Measurements from ENCODE around the gene ELAC2. TPM values are rescaled to one million over a fixed set of nuclear protein-coding genes. Genes with fewer than 3 reads are reported as not detected.
A peak's percentile ranks its signal among the peaks of the same experiment; 100 is the strongest.

The ELAC2 gene
- total RNA-seq, 1 donor from 2014 or later, result 73.7 TPM

DNA sequence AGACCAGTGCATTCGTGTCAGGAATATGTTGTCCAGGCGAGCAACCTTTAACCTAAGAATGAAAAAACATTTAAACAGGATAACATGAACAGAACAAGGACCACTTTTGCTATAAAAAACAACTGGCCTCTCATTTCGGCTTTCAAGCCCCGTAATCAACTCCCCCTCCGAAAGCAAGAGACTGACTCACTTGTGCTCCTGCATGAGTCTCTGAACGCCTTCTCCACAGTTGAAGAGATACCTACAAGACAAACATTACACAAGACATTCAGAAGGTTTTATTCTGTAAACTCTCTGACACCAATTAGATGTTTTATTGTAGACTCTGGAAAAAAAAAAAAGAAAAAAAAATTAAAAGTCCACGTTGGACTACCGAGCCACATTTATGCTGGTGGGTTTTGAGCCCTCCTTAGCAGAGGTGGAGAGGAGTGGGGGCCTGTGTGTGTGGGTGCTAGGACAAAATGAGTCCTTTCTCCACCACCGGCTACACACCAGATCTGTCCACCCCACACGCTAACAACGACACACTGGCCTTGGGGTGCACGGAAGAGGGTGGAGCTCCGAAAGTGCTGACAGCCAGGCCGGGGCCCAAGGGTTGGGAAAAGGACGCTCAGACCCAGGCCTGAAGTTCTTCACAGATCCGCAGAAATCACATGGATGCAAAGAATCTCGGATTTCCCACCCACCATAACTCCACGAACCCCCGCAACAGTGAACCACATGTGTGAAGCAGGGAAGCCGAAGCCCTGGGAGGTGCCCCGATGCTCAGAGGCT, 759 bp downstream of the ELAC2 start:
- Mint-ChIP-seq H3K9me3 (ENCODE audit: unreplicated experiment) (no peaks in the 10 kb centered on the region), H3K4me1 (ENCODE audit: unreplicated experiment) (peaks cover 4% of the 10 kb centered on the region), H3K36me3 (ENCODE audit: low read depth, unreplicated experiment) (peaks cover 26% of the 10 kb centered on the region), H3K27ac (ENCODE audit: unreplicated experiment) (peak overlapping the region; percentile 59), H3K27me3 (ENCODE audit: unreplicated experiment) (peaks cover 5% of the 10 kb centered on the region), H3K4me3 (ENCODE audit: unreplicated experiment) (peak overlapping the region; percentile 96)
- TF ChIP-seq, protein P1, sequence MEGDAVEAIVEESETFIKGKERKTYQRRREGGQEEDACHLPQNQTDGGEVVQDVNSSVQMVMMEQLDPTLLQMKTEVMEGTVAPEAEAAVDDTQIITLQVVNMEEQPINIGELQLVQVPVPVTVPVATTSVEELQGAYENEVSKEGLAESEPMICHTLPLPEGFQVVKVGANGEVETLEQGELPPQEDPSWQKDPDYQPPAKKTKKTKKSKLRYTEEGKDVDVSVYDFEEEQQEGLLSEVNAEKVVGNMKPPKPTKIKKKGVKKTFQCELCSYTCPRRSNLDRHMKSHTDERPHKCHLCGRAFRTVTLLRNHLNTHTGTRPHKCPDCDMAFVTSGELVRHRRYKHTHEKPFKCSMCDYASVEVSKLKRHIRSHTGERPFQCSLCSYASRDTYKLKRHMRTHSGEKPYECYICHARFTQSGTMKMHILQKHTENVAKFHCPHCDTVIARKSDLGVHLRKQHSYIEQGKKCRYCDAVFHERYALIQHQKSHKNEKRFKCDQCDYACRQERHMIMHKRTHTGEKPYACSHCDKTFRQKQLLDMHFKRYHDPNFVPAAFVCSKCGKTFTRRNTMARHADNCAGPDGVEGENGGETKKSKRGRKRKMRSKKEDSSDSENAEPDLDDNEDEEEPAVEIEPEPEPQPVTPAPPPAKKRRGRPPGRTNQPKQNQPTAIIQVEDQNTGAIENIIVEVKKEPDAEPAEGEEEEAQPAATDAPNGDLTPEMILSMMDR (IDR thresholded peaks at IDR 0.05; ENCODE audit: unreplicated experiment), result no peak
- peak; percentile 14 for DNase-seq (ENCODE audit: low spot score)

DNA sequence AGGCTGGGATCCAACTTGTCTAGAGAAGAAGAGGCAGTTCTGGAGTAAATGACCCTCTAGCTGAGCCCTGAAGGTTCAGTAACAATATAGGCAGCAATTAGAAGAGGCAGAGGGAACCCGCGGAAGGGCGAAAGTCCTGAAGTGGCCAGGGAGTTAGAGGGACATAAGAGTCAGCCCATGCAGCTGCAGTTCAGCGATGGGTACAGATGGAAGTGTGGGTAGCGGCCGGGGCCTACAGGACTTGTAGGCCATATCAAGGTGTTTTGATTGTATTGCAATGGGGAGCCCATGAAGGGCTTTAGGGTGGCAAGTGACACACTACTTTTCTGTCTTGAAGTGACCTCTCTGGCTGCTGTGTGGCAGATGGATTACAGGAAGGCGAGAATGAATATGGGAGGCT, 3.0 kb downstream of the ELAC2 start:
- Mint-ChIP-seq H3K4me1 (ENCODE audit: unreplicated experiment) (peaks cover 4% of the 10 kb centered on the region), H3K27ac (ENCODE audit: unreplicated experiment) (no peak overlapping the region), H3K27me3 (ENCODE audit: unreplicated experiment) (peaks cover 5% of the 10 kb centered on the region), H3K36me3 (ENCODE audit: low read depth, unreplicated experiment) (peaks cover 41% of the 10 kb centered on the region), H3K4me3 (ENCODE audit: unreplicated experiment) (peak overlapping the region; percentile 24), H3K9me3 (ENCODE audit: unreplicated experiment) (no peaks in the 10 kb centered on the region)
- DNase-seq (ENCODE audit: low spot score), result no peak
- TF ChIP-seq, protein P1 (IDR thresholded peaks at IDR 0.05; ENCODE audit: unreplicated experiment), result no peak

DNA sequence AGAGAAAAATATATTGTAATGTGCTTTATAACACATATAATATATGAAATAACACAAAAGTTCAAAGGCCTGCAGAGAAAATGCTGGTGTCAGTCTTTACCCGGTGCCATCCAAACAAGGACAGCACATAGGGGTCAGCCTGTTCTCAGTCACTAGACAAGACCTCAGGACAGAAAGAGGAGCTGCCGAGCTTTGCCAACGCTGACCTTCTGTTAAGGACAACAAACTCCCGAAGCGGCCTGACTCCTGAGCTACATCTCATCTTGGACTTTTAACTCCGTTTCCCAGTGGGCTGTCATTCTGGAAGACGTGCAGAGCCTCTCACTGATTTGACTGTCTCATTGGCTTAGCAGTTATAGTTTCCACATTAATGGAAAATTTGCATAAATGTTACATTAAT, 6.9 kb downstream of the ELAC2 start:
- TF ChIP-seq, protein P1 (IDR thresholded peaks at IDR 0.05; ENCODE audit: unreplicated experiment), result no peak
- Mint-ChIP-seq H3K36me3 (ENCODE audit: low read depth, unreplicated experiment) (peaks cover 41% of the 10 kb centered on the region), H3K4me3 (ENCODE audit: unreplicated experiment) (no peak overlapping the region)

DNA sequence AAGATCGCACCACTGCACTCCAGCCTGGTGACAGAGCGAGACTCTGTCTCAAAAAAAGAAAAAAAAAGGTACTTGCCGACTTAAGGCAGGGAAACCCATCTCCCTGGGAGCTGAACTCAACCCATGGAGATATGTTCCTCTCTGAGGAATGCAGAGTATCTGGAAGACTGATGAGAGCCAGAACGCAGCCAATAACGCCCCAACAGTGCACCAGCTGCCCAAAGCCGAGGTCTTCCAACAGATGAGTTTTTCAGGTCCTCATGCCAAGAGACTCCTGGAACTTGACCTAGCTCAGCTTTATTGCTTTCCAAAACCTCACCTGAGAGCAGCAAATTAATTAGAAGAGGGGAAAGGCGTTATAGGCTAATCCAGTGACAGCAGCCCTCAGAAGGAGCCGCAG, 9.4 kb downstream of the ELAC2 start:
- Mint-ChIP-seq H3K4me3 (ENCODE audit: unreplicated experiment) (no peak overlapping the region), H3K27ac (ENCODE audit: unreplicated experiment) (no peak overlapping the region), H3K36me3 (ENCODE audit: low read depth, unreplicated experiment) (peaks cover 30% of the 10 kb centered on the region), H3K27me3 (ENCODE audit: unreplicated experiment) (peaks cover 1% of the 10 kb centered on the region), H3K9me3 (ENCODE audit: unreplicated experiment) (no peaks in the 10 kb centered on the region), H3K4me1 (ENCODE audit: unreplicated experiment) (no peaks in the 10 kb centered on the region)
- TF ChIP-seq, protein P1 (IDR thresholded peaks at IDR 0.05; ENCODE audit: unreplicated experiment), result no peak
- DNase-seq (ENCODE audit: low spot score), result no peak

More for the DNA sequence above, 6.9 kb downstream of the ELAC2 start:
- Mint-ChIP-seq H3K27ac (ENCODE audit: unreplicated experiment) (no peak overlapping the region), H3K27me3 (ENCODE audit: unreplicated experiment) (peaks cover 3% of the 10 kb centered on the region), H3K4me1 (ENCODE audit: unreplicated experiment) (no peaks in the 10 kb centered on the region), H3K9me3 (ENCODE audit: unreplicated experiment) (no peaks in the 10 kb centered on the region)
- DNase-seq (ENCODE audit: low spot score), result no peak

DNA sequence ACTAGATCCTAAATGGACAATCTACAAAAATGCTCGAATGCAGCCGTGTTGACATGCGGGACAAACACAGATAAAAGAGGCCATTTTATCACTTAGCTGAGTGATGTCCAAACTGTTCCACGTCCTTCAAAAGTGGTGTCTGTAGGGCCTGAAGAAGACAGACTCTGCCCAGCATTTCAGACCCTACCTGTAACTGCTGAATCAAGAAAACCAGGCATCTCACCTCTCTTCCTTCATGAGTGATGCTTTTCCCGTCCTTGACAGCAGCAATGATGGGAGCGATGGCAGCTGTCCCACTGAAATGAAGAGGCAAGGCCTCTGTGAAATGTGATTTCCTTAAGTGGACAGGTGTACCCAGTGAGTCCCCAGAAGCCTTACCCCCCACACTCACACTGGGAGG, 12.3 kb downstream of the ELAC2 start:
- Mint-ChIP-seq H3K9me3 (ENCODE audit: unreplicated experiment) (no peaks in the 10 kb centered on the region), H3K36me3 (ENCODE audit: low read depth, unreplicated experiment) (peaks cover 11% of the 10 kb centered on the region), H3K27ac (ENCODE audit: unreplicated experiment) (no peak overlapping the region), H3K27me3 (ENCODE audit: unreplicated experiment) (no peaks in the 10 kb centered on the region), H3K4me1 (ENCODE audit: unreplicated experiment) (no peaks in the 10 kb centered on the region), H3K4me3 (ENCODE audit: unreplicated experiment) (no peak overlapping the region)
- DNase-seq (ENCODE audit: low spot score), result no peak
- TF ChIP-seq, protein P1 (IDR thresholded peaks at IDR 0.05; ENCODE audit: unreplicated experiment), result no peak
